AML-193 (cell line): ENCODE results near the gene IQSEC1.

Source experiments
- DNase-seq, 2 experiments: peaks; one replicate each; lab custom pipeline; 2025; lab: John Stamatoyannopoulos, UW

IQSEC1 gene

DNA sequence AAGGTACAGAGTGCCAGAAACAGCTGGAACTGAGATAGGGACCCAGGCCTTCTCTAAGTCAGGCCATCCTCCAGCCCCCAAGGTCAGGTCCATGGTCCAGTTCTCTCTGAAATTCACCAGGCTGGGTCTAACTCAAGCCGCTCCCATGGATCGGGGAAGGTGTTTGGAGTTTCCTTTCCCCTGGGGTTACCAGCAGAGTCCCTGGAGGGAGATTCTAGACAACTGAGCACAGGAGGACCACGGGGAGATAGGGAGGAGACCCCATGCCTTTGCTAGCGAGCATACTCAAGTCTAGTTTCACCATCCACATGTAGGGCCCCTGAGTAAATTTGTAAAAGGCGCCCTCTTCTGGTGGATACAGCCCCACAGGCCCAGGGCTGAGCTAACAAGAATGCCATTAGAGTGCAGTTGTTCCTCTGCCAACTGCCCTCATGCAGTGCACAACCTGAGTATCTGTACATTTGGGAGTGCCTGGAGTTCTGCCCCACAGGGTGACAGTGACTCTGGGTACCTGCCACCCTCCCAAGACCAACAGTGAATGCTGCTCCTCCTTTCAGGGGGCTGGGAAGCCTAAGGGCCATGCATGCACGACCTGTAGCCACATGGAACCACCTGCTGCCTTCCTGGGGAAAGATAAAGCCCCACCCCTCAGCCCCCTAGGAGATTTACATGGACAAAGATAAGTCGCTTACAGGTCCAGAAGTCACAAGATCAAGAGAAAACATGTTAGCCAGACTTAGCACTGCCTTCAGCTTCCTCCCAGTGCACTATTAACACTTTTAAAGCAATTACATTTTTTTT lies 89.0 kb downstream of the IQSEC1 start:
- DNase-seq = peak; percentile 83

DNA sequence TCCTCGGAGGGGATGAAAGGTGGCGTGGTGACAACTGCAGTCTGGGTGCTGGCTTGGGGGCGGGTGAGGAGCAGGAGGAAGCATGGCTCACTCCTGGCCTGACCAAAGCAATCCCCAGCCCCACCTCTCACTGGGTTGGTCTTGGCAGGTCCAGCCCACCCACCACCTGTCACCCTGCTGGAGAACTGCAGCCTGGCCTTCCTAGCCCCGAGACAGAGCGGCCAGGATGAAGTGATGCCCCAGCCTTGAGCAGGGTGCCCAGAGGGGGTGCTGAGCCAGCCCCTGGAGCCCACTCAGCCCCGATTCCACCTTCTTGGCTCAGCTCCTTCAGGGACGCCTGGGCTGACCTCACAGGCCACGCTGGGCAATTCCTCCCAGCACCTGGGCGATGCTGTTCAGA lies 89.9 kb downstream of the IQSEC1 start:
- no peak for DNase-seq

- DNase-seq = no peak
Observed at GRCh38 chr3:12982619-12983101, 90.6 kb downstream of the IQSEC1 start.

GRCh38 chr3:12981306-12982275 lies 91.6 kb downstream of the IQSEC1 start:
- DNase-seq = no peak

DNA sequence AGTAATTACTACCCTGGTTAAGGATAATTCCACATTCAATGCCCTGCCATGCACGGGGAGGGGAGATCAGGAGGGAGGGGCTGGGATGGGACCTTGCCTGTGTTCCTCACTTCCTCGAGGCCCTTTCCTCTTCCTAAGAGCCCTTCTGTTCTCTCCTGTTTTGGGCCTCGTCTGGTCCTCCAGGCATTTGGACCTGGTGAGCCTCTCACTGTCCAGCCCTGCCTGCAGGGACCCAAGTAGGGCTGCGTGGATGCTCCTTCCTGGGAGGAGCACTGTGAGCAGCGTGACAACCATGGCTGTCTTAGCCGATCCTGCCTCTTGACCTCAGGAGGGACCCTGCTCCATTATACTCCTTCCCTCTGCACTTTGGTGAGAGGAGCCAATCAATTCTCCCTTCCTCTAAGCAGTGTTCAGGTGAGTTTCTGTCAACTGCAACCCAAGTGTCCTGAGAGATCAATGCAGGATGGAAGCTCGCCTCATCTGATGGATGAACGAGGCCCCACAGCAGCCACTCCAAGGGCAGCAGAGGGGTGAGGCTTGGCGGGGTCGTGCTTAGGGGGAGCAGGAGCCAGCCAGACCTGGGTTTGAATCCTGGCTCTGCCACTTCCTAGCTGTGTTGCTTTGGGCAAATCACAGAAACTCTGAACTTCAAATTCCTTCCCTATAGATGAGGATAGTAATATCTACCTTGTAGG lies 92.5 kb downstream of the IQSEC1 start:
- DNase-seq = no peak

- DNase-seq = no peak
Observed at GRCh38 chr3:12979947-12980487, 93.2 kb downstream of the IQSEC1 start.

DNA sequence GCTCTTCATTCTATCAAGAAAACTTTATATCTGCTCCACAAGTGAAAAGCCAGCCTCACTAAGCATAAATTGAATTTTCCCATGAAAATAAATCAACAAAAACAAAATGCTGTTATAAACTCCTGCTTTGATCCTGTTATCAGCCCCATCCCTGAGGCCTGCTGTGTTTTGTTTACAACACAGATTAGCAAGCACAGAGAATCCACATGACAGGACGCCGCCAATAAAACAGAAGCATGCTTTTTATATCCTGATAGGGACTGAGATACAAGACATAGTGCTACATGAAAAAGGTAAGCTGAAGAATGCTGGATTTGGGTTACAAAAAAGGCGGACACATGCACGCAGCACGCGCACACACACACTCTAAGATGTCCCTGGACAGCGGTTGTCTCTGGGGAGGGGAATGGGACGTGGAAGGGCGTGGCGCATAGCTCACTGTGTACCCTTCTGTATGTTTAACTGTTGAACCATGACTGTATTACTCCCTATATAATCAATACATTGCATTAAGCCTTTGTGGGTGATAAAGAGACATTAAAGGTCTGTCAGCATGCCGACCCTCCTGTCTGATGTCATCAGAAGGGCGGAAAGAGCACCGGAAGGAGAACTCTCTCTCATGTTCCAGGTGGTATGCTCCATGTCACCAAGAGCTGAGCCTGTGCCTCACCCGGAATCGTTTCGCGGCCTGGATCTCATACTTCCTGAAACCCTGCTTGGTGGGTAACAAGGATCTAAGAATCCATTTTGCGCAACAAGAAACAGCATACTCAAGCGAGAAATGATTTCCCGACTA lies 93.9 kb downstream of the IQSEC1 start:
- no peak for DNase-seq

GRCh38 chr3:12978682-12979081 lies 94.5 kb downstream of the IQSEC1 start:
- no peak for DNase-seq

DNA sequence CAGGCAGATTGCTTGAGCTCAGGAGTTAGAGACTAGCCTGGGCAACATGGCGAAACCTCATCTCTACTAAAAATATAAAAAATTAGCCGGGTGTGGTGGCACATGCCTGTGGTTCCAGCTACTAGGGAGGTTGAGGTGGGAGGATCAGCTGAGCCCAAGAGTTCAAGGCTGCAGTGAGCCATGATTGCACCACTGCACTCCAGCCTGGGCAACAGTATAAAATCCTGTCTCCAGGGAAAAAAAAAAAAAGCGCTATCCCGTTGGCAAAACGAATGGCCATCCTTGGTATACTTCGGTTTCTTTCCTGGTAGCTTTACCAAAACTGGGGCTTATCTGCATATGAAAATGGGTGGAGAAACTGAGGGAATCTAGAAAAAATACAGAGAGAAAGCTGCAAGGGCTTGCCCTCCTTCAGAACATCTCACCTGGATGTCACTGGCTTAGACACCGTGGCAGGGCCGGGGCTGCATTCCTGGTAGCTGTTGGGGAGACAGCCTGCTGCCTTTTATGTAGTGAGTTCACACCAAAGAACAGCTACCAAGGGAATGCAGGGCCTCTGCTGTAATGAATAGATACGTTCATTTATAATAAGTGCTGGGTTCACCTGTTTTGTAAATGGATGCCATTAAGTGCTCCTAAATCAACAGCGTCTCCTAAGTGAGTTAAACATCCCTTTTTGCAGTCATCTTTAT lies 96.0 kb downstream of the IQSEC1 start:
- DNase-seq = no peak

DNA sequence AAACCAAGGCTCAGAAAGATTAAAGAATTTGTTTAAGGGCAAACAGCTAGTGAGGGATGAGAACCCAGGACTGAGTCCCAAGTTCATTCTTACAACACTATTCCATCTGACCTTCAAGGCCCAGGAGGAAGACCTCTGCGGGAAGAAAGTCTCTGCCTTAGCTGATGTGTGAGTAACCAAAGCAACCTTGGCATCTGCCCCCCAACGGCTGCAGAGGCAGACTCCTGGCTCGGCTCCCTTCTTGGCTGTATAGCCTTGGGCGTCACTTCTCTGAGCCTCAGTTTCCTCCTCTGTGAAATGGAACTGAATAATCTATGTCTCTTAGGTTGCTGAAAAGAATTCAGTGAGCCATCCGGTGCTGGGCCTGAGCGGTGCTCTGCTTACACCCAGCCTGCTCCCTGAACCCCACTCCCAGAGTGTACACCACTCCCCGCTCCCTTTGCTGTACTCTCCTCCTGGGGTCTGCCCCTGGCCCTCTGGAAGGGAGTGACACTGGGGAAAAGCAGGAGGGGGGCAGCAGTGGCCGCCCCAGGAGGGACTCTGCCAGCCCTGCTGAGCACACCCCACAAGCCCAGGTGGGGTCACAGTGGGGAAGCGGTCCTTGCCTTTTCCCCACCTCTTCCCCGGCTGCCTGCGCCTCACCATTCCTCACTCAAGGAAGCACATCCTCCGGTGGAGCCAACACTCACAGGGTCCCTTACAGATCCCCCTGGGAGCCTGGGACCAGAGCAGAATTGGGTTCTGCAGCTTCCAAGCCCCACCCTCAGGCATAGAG lies 97.3 kb downstream of the IQSEC1 start:
- DNase-seq = no peak

DNA sequence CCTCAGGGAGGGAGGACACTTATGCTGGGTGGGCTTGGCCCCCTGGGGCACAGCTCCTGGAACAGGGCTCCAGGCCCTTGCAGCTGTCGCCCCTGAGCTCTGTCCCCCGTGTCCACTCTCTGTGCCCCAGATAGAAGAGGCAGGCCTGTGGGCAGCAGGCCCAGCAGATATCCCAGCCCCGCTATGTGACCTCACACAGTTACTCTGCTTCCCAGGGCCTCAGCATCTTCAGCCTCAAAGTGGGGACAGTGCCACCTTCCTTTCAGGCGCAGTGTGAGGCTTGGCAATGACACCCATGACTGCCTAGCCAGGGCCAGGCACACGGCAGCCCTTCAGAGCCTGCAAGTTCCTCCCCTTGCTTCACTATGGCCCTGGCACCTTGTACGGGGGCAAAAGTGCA lies 98.4 kb downstream of the IQSEC1 start:
- no peak for DNase-seq

DNA sequence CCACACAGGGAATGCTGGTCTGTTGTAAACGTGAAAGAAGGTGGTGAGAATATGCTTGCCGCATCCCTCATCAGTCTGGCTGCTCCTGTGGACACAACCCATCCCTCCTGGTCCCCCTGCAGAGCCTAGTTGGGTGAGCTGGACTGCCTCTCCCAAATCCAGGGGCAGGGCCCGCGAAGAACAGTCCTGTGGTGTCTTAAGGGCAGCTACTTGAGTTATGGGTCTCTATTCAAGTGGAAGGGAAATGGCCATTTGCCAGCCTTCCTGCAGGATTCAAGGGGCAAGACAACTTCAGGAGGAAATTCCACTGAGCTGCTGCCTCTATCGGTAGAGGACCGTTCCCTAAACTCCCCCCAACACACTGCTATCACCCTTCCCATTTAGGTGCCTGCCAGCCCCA lies 98.9 kb downstream of the IQSEC1 start:
- DNase-seq = no peak

GRCh38 chr3:12973827-12974226 lies 99.4 kb downstream of the IQSEC1 start:
- DNase-seq = no peak

DNA sequence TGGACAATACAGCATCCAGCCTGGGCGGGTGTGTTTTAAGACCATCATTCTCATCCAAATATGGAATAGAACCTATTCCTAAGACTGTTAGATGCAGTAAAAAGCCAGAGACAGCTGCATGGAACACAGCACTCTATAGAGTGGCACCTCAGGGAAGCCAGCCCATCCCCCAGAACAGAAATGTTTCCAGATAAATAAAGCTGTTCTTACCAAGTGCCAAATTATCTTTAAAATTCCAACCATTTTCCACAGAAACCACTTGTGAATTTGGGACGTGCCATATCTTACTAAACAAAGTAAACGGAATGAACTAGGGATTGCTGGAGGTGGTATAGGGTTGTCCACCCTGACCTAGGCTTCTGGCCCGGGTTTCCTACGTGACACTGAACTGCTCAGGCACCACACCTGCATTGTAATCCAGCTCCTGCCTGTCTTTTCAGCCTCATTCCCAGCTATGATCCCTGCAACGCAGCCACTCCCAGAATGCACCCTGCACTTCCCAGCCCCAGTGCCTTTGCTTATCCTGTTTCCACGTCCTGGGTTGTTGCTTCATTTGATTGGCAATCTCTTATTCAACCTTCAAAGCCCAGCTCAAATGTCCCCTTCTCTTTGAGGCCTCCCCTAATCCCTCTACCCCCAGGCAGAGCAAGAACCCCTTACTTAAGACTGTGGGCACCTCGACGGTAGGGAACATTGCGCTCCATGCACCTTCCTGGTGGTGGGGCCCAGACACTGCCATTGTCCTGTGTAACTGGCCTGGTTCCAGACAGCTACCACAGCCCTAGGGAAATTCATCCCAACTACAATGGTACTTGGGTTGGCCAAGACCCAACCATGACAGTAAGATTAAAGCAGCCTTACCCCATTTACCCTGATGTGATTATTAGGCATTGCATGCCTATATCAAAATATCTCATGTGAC lies 100.2 kb downstream of the IQSEC1 start:
- no peak for DNase-seq

GRCh38 chr3:12972043-12972442 lies 101.2 kb downstream of the IQSEC1 start:
- no peak for DNase-seq

DNA sequence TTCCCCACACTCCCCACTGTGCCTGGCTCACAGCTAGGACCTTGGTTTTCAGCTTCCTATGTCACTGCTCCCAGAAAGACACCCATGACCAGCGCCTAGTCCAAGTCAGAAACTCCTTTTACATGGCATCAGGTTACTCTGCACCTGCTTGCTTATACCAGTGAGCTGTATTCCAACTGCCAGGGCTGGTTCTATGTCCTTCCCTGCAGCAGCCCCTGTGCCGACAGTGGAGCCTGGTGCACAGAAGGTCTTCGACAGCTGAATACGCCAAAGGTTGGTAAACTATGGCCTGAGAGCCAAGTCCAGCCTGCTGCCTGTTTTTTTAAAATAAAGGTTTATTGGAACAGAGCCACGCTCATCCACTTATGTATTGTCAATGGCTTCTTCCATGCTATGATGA lies 102.5 kb downstream of the IQSEC1 start:
- no peak for DNase-seq

DNA sequence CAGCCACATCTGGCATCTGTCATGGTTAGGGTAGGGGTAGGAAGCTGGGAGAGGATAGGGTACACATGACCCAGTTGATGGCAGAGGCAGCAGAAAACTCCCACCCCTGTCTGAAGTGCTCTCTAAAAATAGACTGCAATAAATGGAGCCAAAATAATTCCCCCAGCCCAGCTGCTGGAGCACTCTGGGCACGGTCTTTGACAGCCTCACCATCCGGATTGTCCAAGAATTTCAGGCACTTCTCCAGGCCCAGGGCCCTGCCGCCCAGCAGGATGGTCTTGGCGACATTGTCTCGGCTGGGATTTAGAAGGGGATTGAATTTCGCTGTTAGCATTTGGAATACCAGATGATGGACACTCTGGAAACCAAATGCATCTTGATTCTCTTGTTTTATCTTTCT lies 103.7 kb downstream of the IQSEC1 start:
- no peak for DNase-seq

DNA sequence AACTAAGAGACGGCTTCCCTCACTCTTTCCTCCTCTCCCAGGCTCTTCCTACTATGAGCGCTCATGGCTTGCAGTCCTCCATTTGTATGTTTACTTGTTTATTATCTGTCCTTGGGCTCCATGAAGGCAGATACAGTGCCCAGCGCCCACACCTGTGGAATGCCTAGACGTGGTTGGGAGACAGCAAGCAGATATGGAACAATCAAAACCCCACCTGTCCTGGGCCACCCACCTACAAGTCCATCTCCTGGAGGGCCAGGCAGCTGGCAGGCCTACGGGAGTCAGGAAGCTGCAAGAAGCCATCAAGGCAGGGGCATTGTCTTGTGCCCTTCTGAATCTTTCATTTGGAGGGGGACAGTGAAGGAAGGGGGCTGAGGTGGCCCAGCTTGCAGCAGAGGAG lies 104.7 kb downstream of the IQSEC1 start:
- DNase-seq = no peak
